WERI-Rb-1 (cell line): ENCODE results near the gene ZMYM4.
"Not testable (repeated sequence)": the region's sequence is repeated elsewhere in the genome, so short reads cannot be mapped to it uniquely, and the experiment has no call there.

ENCODE experiments used
- DNase-seq: peaks from one replicate; pipeline ENCODE4 v3.0.0-alpha.2; 2020
- H3K27ac ChIP-seq: fragments of 250-450 bp; sonication (Bioruptor Pico); 2 replicates; pipeline ENCODE4 v1.5.1; 2020; ENCODE audit warnings: mild to moderate bottlenecking, moderate library complexity
- H3K27me3 ChIP-seq: fragments of 250-450 bp; sonication (Bioruptor Pico); 2 replicates; pipeline ENCODE4 v1.5.1; 2021; ENCODE audit warnings: mild to moderate bottlenecking, low read depth, moderate library complexity; ENCODE audit not compliant: insufficient read depth, severe bottlenecking
- H3K36me3 ChIP-seq: fragments of 250-450 bp; sonication (Bioruptor Pico); 2 replicates; pipeline ENCODE4 v1.5.1; 2020; ENCODE audit warnings: mild to moderate bottlenecking, moderate library complexity
- H3K4me3 ChIP-seq: 2 replicates; pipeline ENCODE4 v1.5.1; 2011; ENCODE audit warnings: low read depth, mild to moderate bottlenecking, control low read depth, low read length
- H3K9me3 ChIP-seq: fragments of 250-450 bp; sonication (Bioruptor Pico); 2 replicates; pipeline ENCODE4 v1.5.1; 2021; ENCODE audit warnings: mild to moderate bottlenecking, moderate library complexity; ENCODE audit not compliant: severe bottlenecking
- TF ChIP-seq, protein P1 (sequence below): IDR thresholded peaks from 2 replicates; pipeline ENCODE4 v1.5.1; 2011; ENCODE audit warnings: low read depth, mild to moderate bottlenecking, control low read depth, inconsistent platforms, low read length

Gene ZMYM4

DNA sequence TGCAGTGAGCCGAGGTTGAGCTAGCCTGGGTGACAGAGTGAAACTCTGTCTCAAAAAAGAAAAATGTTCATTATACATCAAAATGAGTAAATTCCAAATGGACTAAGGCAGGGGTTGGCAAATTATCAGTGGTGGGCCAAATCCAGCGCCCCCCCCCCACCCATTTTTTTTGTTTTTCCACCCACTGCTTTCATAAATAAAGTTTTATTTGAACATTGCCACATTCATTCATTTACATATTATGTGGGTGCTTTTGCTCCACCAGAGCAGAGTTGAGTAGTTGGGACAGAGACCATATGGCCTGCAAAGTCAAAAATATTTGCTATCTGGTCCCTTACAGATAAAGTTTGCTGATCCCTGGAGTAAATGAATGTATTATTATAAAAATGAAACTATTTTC lies 99.4 kb downstream of the ZMYM4 start:
- no peak for DNase-seq
- Histone ChIP-seq H3K27ac (no peak overlapping the region), H3K4me3 (no peak overlapping the region), H3K36me3 (peaks cover 3% of the 10 kb centered on the region; the same call in 1 of the 2 replicates), H3K9me3 (no peaks in the 10 kb centered on the region), H3K27me3 (no peaks in the 10 kb centered on the region)
- TF ChIP-seq, protein P1, sequence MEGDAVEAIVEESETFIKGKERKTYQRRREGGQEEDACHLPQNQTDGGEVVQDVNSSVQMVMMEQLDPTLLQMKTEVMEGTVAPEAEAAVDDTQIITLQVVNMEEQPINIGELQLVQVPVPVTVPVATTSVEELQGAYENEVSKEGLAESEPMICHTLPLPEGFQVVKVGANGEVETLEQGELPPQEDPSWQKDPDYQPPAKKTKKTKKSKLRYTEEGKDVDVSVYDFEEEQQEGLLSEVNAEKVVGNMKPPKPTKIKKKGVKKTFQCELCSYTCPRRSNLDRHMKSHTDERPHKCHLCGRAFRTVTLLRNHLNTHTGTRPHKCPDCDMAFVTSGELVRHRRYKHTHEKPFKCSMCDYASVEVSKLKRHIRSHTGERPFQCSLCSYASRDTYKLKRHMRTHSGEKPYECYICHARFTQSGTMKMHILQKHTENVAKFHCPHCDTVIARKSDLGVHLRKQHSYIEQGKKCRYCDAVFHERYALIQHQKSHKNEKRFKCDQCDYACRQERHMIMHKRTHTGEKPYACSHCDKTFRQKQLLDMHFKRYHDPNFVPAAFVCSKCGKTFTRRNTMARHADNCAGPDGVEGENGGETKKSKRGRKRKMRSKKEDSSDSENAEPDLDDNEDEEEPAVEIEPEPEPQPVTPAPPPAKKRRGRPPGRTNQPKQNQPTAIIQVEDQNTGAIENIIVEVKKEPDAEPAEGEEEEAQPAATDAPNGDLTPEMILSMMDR, result no peak

DNA sequence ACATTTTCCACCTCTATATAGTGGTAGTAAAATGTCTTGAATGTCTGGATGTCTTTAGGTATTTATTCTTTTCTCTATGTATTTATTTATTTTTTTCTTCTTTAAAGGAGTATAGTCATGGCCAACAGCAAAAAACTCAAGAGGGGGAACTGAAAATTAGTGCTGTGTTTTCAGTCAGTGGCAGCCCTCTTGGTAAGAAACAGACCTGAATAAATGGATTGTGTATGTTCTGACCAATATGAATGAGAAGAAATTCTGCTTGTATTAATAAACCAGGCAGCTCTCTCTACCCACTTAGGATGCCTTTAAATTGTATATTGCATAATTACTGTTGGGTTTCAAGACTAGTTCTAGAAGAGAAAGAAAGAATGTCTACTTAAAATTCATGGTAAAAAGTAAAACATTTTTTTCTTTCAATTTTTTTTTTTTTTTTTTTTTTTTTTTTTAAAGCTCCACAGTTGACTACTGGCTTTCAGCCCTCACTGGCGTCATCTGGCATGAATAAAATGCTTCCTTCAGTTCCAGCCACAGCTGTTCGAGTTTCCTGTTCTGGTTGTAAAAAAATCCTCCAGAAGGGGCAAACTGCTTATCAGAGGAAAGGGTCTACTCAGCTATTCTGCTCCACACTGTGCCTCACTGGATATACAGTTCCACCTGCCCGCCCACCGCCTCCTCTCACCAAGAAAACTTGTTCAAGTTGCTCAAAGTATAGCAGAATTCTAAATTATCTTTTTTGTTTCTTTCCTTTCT lies 101.6 kb downstream of the ZMYM4 start:
- no peak overlapping the region for H3K27ac ChIP-seq
- H3K9me3 ChIP-seq, result no peaks in the 10 kb centered on the region
- TF ChIP-seq, protein P1, result no peak
- no peak overlapping the region for H3K4me3 ChIP-seq
- no peaks in the 10 kb centered on the region for H3K27me3 ChIP-seq
- peaks cover 3% of the 10 kb centered on the region; the same call in 1 of the 2 replicates for H3K36me3 ChIP-seq
- DNase-seq, result no peak

DNA sequence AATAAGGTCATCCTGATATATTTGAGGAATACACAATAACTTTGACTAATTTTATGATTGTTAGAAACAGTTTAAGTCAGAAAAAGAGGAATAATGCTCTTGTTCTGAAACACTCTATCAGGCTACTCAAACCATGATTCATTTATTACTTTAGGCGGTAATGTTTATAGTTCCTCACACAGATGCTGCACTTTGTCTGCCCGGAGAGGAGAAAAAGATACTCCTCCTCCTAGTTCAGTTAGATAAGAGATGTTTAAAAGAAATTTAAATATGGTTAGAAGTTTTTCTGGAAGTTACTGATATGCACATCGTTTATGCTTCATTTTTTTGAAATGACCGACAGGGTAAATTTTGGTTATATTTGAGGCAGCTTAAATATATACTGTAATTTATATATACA lies 103.0 kb downstream of the ZMYM4 start:
- Histone ChIP-seq H3K4me3 (no peak overlapping the region), H3K27ac (no peak overlapping the region), H3K27me3 (no peaks in the 10 kb centered on the region), H3K9me3 (no peaks in the 10 kb centered on the region), H3K36me3 (peaks cover 3% of the 10 kb centered on the region; the same call in 1 of the 2 replicates)
- DNase-seq, result no peak
- TF ChIP-seq, protein P1, result no peak

DNA sequence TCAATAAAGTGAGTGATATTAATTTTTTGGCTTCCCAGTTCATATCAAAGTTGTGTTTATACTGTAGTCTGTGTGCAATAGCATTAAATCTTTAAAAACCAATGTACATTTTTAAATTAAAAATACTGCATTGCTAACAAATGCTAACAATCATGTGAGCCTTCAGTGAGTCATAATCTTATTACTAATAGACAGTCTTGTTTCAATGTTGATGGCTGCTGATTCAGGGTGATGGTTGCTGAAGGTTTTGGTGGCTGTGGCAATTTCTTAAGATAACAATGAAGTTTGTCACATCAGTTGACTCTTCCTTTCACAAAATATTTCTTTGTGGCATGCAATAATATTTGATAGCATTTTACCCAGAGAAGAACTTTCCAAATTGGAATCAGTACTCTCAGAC lies 109.0 kb downstream of the ZMYM4 start:
- no peak overlapping the region for H3K27ac ChIP-seq
- DNase-seq, result no peak
- no peaks in the 10 kb centered on the region for H3K9me3 ChIP-seq
- TF ChIP-seq, protein P1, result no peak
- H3K27me3 ChIP-seq, result no peaks in the 10 kb centered on the region
- H3K4me3 ChIP-seq, result no peak overlapping the region
- H3K36me3 ChIP-seq, result peaks cover 10% of the 10 kb centered on the region

DNA sequence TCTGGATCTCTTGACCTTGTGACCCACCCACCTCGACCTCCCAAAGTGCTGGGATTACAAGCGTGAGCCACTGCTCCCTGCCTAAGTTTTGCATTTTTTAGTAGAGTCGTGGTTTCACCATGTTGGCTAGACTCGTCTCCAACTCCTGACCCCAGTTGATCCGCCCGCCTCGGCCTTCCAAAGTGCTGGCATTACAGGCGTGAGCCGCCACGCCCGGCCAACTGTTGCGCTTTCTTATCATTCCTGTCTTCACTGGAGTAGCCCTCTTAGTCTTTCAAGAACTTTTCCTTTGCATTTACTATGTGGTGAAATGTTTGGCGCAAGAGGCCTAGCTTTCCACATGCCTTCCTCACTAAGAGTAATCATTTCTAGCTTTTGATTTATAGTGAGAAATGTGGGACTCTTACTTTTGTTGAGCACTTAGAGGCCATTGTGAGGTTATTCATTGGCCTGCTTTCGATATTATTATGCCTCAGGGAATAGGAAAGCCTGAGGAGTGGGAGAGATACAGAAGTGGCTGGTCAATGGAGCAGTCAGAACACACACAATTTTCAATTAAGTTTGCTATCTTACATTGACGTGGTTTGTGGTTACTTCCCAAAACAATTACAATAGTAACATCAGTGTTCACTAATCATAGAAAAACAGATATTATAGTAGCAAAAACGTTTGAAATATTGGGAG lies 111.0 kb downstream of the ZMYM4 start:
- no peak overlapping the region for H3K4me3 ChIP-seq
- no peak for DNase-seq
- H3K9me3 ChIP-seq, result no peaks in the 10 kb centered on the region
- peaks cover 7% of the 10 kb centered on the region for H3K36me3 ChIP-seq
- TF ChIP-seq, protein P1, result no peak
- H3K27me3 ChIP-seq, result no peaks in the 10 kb centered on the region
- no peak overlapping the region for H3K27ac ChIP-seq

DNA sequence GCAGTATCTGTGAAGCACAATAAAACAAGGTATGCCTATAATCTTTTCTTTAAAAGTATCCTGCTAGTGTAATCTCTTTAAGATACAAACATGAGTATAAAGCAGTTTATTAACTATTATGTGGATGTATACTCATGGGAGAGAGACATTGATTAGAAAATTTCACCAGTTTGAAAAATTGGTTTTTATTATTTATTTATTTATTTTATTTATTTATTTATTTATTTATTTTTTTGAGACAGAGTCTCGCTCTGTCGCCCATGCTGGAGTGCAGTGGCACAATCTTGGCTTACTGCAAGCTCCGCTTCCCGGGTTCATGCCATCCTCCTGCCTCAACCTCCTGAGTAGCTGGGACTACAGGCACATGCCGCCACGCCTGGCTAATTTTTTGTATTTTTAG lies 111.6 kb downstream of the ZMYM4 start:
- H3K27me3 ChIP-seq, H3K4me3 ChIP-seq, H3K27ac ChIP-seq, H3K36me3 ChIP-seq, H3K9me3 ChIP-seq, DNase-seq: not testable (repeated sequence)
